Lower leg skin (tissue), 3 donors: ENCODE results near the gene VAMP8.

ENCODE experiments used
- CTCF ChIP-seq, 3 donors: fragments of 450-650 bp; IDR thresholded peaks; one replicate each; pipeline ENCODE4 v1.5.1; 2016; ENCODE audit warnings: antibody characterized with exemption in 3 of 3, mild to moderate bottlenecking in 3 of 3, moderate library complexity in 2 of 3
- POLR2A ChIP-seq, 2 donors: fragments of 450-650 bp; IDR thresholded peaks; one replicate each; pipeline ENCODE4 v1.6.1; 2016 to 2017; ENCODE audit warnings: antibody characterized with exemption in 2 of 2, mild to moderate bottlenecking in 1 of 2, moderate library complexity in 1 of 2

- TF ChIP-seq CTCF (IDR thresholded peaks at IDR 0.05) (no peak), POLR2A (IDR thresholded peaks at IDR 0.05) (no peak)
Measured at GRCh38 chr2:85604568-85605339, 27.4 kb downstream of the VAMP8 start.
